ENCODE measurements around the gene ZNF484. TPM values are rescaled to one million over a fixed set of nuclear protein-coding genes. Genes with fewer than 3 reads are reported as not detected.
"Not testable (repeated sequence)": the region's sequence is repeated elsewhere in the genome, so short reads cannot be mapped to it uniquely, and the experiment has no call there.

Gene ZNF484
- total and polyA plus RNA-seq, 8 donors, result 0.58 to 21.5 (median 1.3) TPM

GRCh38 chr9:92837191-92837590 is 40.6 kb downstream of the ZNF484 start:
- TF ChIP-seq POLR2A (IDR thresholded peaks at IDR 0.05), result no peak
- no peak for TF ChIP-seq POLR2AphosphoS5 (IDR thresholded peaks at IDR 0.05)
- no peak for TF ChIP-seq EP300 (IDR thresholded peaks at IDR 0.05)
- TF ChIP-seq CTCF (IDR thresholded peaks at IDR 0.05), result no peak
- Histone ChIP-seq H3K4me1 (no peaks in the 10 kb centered on the region), H3K36me3 (peaks cover 0 to 6% (median 3%) of the 10 kb centered on the region in 4 donors), H3K9me3 (peaks cover 10 to 81% (median 37%) of the 10 kb centered on the region in 4 donors), H3K27ac (no peak overlapping the region), H3K27me3 (no peaks in the 10 kb centered on the region), H3K4me3 (no peak overlapping the region)
- intact Hi-C loops (cut with DNase I; ENCODE audit: low total_unique reads), result no loop called here
- no peak for DNase-seq
- 93 to 99% (median 98%) methylated on average over 24 to 25 of the region's 25 CpGs for WGBS, 5 donors

GRCh38 chr9:92829420-92829819 is 48.4 kb downstream of the ZNF484 start:
- no peaks in the 10 kb centered on the region for H3K4me1 ChIP-seq
- no peak for TF ChIP-seq EP300 (IDR thresholded peaks at IDR 0.05)
- TF ChIP-seq CTCF (IDR thresholded peaks at IDR 0.05), result no peak
- no peak for TF ChIP-seq POLR2AphosphoS5 (IDR thresholded peaks at IDR 0.05)
- TF ChIP-seq POLR2A (IDR thresholded peaks at IDR 0.05), result no peak
- intact Hi-C loops (cut with DNase I; ENCODE audit: low total_unique reads), result no loop called here
- H3K27me3 ChIP-seq, result no peaks in the 10 kb centered on the region
- H3K4me3 ChIP-seq, result no peak overlapping the region
- no peak for DNase-seq
- 75 to 84% (median 80%) methylated on average over 2 of the region's 2 CpGs for WGBS, 5 donors
- peaks cover 0 to 22% (median 8%) of the 10 kb centered on the region in 4 donors for H3K9me3 ChIP-seq
- no peaks in the 10 kb centered on the region for H3K36me3 ChIP-seq
- H3K27ac ChIP-seq, result no peak overlapping the region

GRCh38 chr9:92825065-92825464 is 52.8 kb downstream of the ZNF484 start:
- H3K4me1 ChIP-seq; intact Hi-C loops (cut with DNase I; ENCODE audit: low total_unique reads); H3K9me3 ChIP-seq; H3K36me3 ChIP-seq; H3K4me3 ChIP-seq; H3K27me3 ChIP-seq; H3K27ac ChIP-seq; DNase-seq: not testable (repeated sequence)
- 69 to 91% (median 89%) methylated on average over 2 of the region's 2 CpGs for WGBS, 5 donors

GRCh38 chr9:92820964-92821363 is 56.9 kb downstream of the ZNF484 start:
- Histone ChIP-seq H3K27ac (no peak overlapping the region), H3K27me3 (peaks cover 0 to 44% (median 4%) of the 10 kb centered on the region in 3 donors), H3K4me3 (no peak overlapping the region), H3K36me3 (no peaks in the 10 kb centered on the region), H3K9me3 (no peaks in the 10 kb centered on the region), H3K4me1 (no peaks in the 10 kb centered on the region)
- WGBS, 5 donors, result 54 to 67% (median 62%) methylated on average over 3 of the region's 3 CpGs
- intact Hi-C loops (cut with DNase I; ENCODE audit: low total_unique reads), result no loop called here
- TF ChIP-seq POLR2A (IDR thresholded peaks at IDR 0.05), result no peak
- no peak for TF ChIP-seq EP300 (IDR thresholded peaks at IDR 0.05)
- TF ChIP-seq CTCF (IDR thresholded peaks at IDR 0.05), result no peak
- TF ChIP-seq POLR2AphosphoS5 (IDR thresholded peaks at IDR 0.05), result no peak
- no peak for DNase-seq

- H3K27ac ChIP-seq; H3K4me1 ChIP-seq; H3K36me3 ChIP-seq; intact Hi-C loops (cut with DNase I; ENCODE audit: low total_unique reads); H3K9me3 ChIP-seq; H3K4me3 ChIP-seq: not testable (repeated sequence)
- 37 to 75% (median 47%) methylated on average over 1 of the region's 1 CpG for WGBS, 5 donors
- H3K27me3 ChIP-seq, result peaks cover 0 to 54% (median 4%) of the 10 kb centered on the region in 3 donors
- DNase-seq, result peak in 1 of 2 donors; percentile 52
These were observed 57.9 kb downstream of the ZNF484 start for GRCh38 chr9:92819898-92820297.

- intact Hi-C loops (cut with DNase I; ENCODE audit: low total_unique reads); H3K36me3 ChIP-seq; DNase-seq; H3K27ac ChIP-seq; H3K9me3 ChIP-seq: not testable (repeated sequence)
- peaks cover 26 to 100% (median 74%) of the 10 kb centered on the region in 3 donors for H3K27me3 ChIP-seq
- H3K4me3 ChIP-seq, result peak overlapping the region in 3 of 4 donors; percentile 28 to 43 (median 30)
- H3K4me1 ChIP-seq, result peaks cover 29 to 33% (median 31%) of the 10 kb centered on the region in 4 donors
- 9 to 13% (median 10%) methylated on average over 31 to 34 of the region's 34 CpGs for WGBS, 5 donors
These were observed 68.1 kb downstream of the ZNF484 start for GRCh38 chr9:92809629-92810326.
